Neural cell (in vitro differentiated cells): ENCODE results near the gene CHRNB4. TPM values are rescaled to one million over a fixed set of nuclear protein-coding genes. Genes with fewer than 3 reads are reported as not detected.

Experiments used
- H2AFZ ChIP-seq: fragments of 200-600, 300-800 bp; sonication (generic), shearing (Covaris generic); 2 replicates; pipeline ENCODE4 v1.6.0; 2014; ENCODE audit warnings: low read depth, mild to moderate bottlenecking, antibody characterized with exemption, low read length, moderate library complexity
- H3F3A ChIP-seq: fragments of 200-600 bp; shearing (Covaris generic); 2 replicates; pipeline ENCODE4 v1.6.1; 2016; ENCODE audit warnings: mild to moderate bottlenecking, moderate library complexity, mixed read lengths, antibody characterized with exemption, low read length; ENCODE audit not compliant: insufficient read depth, poor library complexity, severe bottlenecking
- H3K27ac ChIP-seq: fragments of 200-600, 300-800 bp; sonication (generic), shearing (Covaris generic); 2 replicates; pipeline ENCODE4 v1.5.1; 2014; ENCODE audit warnings: mild to moderate bottlenecking, low read length, moderate library complexity
- H3K27me3 ChIP-seq: fragments of 300-800, 200-600 bp; sonication (generic), shearing (Covaris generic); 2 replicates; pipeline ENCODE4 v1.6.0; 2014; ENCODE audit warnings: mild to moderate bottlenecking, low read depth, low read length, moderate library complexity; ENCODE audit not compliant: insufficient read depth
- H3K36me3 ChIP-seq: fragments of 300-800, 200-600 bp; sonication (generic), shearing (Covaris generic); 2 replicates; pipeline ENCODE4 v1.5.1; 2014; ENCODE audit warnings: mild to moderate bottlenecking, antibody characterized with exemption, low read length, moderate library complexity; ENCODE audit not compliant: insufficient read depth
- H3K4me2 ChIP-seq: fragments of 300-800, 200-600 bp; sonication (generic), shearing (Covaris generic); 2 replicates; pipeline ENCODE4 v1.6.0; 2014; ENCODE audit warnings: mild to moderate bottlenecking, low read length
- H3K4me3 ChIP-seq: fragments of 300-800, 200-600 bp; sonication (generic), shearing (Covaris generic); 2 replicates; pipeline ENCODE4 v1.5.1; 2014; ENCODE audit warnings: mild to moderate bottlenecking, low read length, moderate library complexity
- H3K79me2 ChIP-seq: fragments of 200-600 bp; shearing (Covaris generic); replicated peaks from 2 replicates; pipeline ENCODE4 v1.6.0; 2014; ENCODE audit warnings: mild to moderate bottlenecking, low read length, moderate library complexity; ENCODE audit not compliant: insufficient read depth
- H3K9ac ChIP-seq: fragments of 300-800, 200-600 bp; sonication (generic), shearing (Covaris generic); 2 replicates; pipeline ENCODE4 v1.6.1; 2016; ENCODE audit warnings: mild to moderate bottlenecking, low read length, mixed read lengths
- H3K9me2 ChIP-seq: fragments of 200-600 bp; shearing (Covaris generic); 2 replicates; pipeline ENCODE4 v1.6.1; 2016; ENCODE audit warnings: mild to moderate bottlenecking, low read length, mixed read lengths; ENCODE audit not compliant: insufficient read depth
- H3K9me3 ChIP-seq: fragments of 200-600, 300-800 bp; sonication (generic), shearing (Covaris generic); 2 replicates; pipeline ENCODE4 v1.6.1; 2016; ENCODE audit warnings: mild to moderate bottlenecking, mixed run types, low read length, moderate library complexity, mixed read lengths
- H4K20me1 ChIP-seq: fragments of 200-600 bp; shearing (Covaris generic); 2 replicates; pipeline ENCODE4 v1.6.1; 2016; ENCODE audit warnings: mild to moderate bottlenecking, mixed run types; ENCODE audit not compliant: insufficient read depth
- EP300 ChIP-seq: fragments of 450-650 bp; conservative IDR thresholded peaks from 2 replicates; pipeline ENCODE4 v1.6.1; 2014; ENCODE audit warnings: antibody characterized with exemption, mild to moderate bottlenecking, moderate library complexity; ENCODE audit not compliant: poor library complexity, severe bottlenecking
- EZH2 ChIP-seq: fragments of 200-600, 300-800 bp; shearing (Covaris generic), sonication (generic); IDR thresholded peaks from 2 replicates; pipeline ENCODE4 v1.6.1; 2014; ENCODE audit warnings: antibody characterized with exemption, low read length, borderline replicate concordance, mild to moderate bottlenecking; ENCODE audit not compliant: insufficient read depth, poor library complexity, severe bottlenecking
- MXI1 ChIP-seq: fragments of 450-650 bp; conservative IDR thresholded peaks from 2 replicates; pipeline ENCODE4 v1.6.1; 2014; ENCODE audit warnings: antibody characterized with exemption, mild to moderate bottlenecking; ENCODE audit not compliant: poor library complexity, severe bottlenecking
- POLR2AphosphoS5 ChIP-seq: IDR thresholded peaks from 2 replicates; pipeline ENCODE4 v1.6.1; 2012
- RAD21 ChIP-seq: fragments of 450-650 bp; conservative IDR thresholded peaks from 2 replicates; pipeline ENCODE4 v1.6.1; 2014; ENCODE audit warnings: antibody characterized with exemption, mild to moderate bottlenecking, moderate library complexity
- SMC3 ChIP-seq: fragments of 450-650 bp; conservative IDR thresholded peaks from 2 replicates; pipeline ENCODE4 v1.6.1; 2014; ENCODE audit warnings: antibody characterized with exemption, mild to moderate bottlenecking, moderate library complexity; ENCODE audit not compliant: poor library complexity
- TAF1 ChIP-seq: IDR thresholded peaks from 2 replicates; pipeline ENCODE4 v1.6.1; 2012; ENCODE audit warnings: low read depth
- polyA plus RNA-seq: library from polyadenylated mRNA; depleted of rRNA; stranded (reverse); fragments of >200 nt; gene quantifications from 2 replicates; pipeline ENCODE4 v1.2.3, GENCODE V29; 2014
- TF ChIP-seq, protein P1 (sequence below): IDR thresholded peaks from 2 replicates; pipeline ENCODE4 v1.6.1; 2012; ENCODE audit warnings: borderline replicate concordance
- TF ChIP-seq, protein P2 (sequence below): fragments of 450-650 bp; IDR thresholded peaks from 2 replicates; pipeline ENCODE4 v1.5.1; 2014; ENCODE audit warnings: antibody characterized with exemption, mild to moderate bottlenecking, moderate library complexity; ENCODE audit not compliant: poor library complexity, severe bottlenecking

Gene CHRNB4
- polyA plus RNA-seq, 1 donor from 2014 or later = not detected

DNA sequence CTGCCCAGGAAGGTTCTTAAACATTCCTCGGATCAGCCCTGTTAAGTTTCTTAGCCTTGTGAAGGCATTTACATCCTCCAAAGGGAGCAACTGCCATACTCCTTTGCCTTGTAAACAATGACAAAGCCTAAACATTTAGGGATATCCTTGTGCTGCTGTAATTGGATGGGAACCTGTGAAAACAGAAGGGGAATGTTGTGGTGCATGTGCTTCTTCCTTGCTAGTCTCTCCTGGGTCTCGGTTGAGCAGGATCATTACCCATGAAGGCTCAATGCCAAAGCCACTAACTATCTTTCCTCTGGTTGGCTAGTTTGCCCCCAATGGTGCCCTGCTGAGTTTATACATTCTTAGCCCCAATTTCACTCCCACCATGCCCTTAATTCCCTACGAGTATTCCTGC lies 37.5 kb downstream of the CHRNB4 start:
- H3K79me2 ChIP-seq = no peaks in the 10 kb centered on the region
- H4K20me1 ChIP-seq = no peaks in the 10 kb centered on the region
- no peaks in the 10 kb centered on the region for H3K36me3 ChIP-seq
- no peak overlapping the region for H3K4me3 ChIP-seq
- H3F3A ChIP-seq = no peaks in the 10 kb centered on the region
- no peak overlapping the region for H3K27ac ChIP-seq
- no peaks in the 10 kb centered on the region for H3K9me2 ChIP-seq
- no peaks in the 10 kb centered on the region for H3K27me3 ChIP-seq
- TF ChIP-seq, protein P1, sequence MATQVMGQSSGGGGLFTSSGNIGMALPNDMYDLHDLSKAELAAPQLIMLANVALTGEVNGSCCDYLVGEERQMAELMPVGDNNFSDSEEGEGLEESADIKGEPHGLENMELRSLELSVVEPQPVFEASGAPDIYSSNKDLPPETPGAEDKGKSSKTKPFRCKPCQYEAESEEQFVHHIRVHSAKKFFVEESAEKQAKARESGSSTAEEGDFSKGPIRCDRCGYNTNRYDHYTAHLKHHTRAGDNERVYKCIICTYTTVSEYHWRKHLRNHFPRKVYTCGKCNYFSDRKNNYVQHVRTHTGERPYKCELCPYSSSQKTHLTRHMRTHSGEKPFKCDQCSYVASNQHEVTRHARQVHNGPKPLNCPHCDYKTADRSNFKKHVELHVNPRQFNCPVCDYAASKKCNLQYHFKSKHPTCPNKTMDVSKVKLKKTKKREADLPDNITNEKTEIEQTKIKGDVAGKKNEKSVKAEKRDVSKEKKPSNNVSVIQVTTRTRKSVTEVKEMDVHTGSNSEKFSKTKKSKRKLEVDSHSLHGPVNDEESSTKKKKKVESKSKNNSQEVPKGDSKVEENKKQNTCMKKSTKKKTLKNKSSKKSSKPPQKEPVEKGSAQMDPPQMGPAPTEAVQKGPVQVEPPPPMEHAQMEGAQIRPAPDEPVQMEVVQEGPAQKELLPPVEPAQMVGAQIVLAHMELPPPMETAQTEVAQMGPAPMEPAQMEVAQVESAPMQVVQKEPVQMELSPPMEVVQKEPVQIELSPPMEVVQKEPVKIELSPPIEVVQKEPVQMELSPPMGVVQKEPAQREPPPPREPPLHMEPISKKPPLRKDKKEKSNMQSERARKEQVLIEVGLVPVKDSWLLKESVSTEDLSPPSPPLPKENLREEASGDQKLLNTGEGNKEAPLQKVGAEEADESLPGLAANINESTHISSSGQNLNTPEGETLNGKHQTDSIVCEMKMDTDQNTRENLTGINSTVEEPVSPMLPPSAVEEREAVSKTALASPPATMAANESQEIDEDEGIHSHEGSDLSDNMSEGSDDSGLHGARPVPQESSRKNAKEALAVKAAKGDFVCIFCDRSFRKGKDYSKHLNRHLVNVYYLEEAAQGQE = no peak
- TF ChIP-seq POLR2AphosphoS5 (no peak), RAD21 (no peak), EZH2 (no peak), EP300 (no peak), TAF1 (no peak), MXI1 (no peak), SMC3 (no peak)
- TF ChIP-seq, protein P2, sequence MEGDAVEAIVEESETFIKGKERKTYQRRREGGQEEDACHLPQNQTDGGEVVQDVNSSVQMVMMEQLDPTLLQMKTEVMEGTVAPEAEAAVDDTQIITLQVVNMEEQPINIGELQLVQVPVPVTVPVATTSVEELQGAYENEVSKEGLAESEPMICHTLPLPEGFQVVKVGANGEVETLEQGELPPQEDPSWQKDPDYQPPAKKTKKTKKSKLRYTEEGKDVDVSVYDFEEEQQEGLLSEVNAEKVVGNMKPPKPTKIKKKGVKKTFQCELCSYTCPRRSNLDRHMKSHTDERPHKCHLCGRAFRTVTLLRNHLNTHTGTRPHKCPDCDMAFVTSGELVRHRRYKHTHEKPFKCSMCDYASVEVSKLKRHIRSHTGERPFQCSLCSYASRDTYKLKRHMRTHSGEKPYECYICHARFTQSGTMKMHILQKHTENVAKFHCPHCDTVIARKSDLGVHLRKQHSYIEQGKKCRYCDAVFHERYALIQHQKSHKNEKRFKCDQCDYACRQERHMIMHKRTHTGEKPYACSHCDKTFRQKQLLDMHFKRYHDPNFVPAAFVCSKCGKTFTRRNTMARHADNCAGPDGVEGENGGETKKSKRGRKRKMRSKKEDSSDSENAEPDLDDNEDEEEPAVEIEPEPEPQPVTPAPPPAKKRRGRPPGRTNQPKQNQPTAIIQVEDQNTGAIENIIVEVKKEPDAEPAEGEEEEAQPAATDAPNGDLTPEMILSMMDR = no peak
- no peaks in the 10 kb centered on the region for H3K9me3 ChIP-seq
- no peak overlapping the region for H3K9ac ChIP-seq
- no peak overlapping the region for H3K4me2 ChIP-seq
- no peak overlapping the region for H2AFZ ChIP-seq

DNA sequence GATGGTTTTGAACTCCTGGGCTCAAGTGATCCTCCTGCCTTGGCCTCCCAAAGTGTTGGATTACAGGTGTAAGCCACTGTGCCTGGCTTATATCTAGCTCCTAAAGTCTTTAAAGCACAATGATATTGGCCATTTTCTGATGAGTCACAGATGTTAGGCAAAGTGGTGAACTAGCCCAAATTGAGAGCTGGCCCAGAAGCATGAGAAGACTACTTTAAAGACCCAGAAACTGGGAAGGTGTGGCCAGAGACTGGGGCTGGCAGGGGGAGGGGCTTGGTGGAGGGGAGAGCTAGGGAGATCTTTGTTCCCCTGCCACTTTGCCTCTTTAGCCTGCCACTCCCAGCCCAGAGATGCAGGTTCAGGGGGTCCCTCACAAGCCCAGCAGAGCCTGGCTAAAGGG lies 41.8 kb downstream of the CHRNB4 start:
- no peak overlapping the region for H3K9ac ChIP-seq
- H3K36me3 ChIP-seq = no peaks in the 10 kb centered on the region
- no peak overlapping the region for H3K4me2 ChIP-seq
- no peak for TF ChIP-seq SMC3
- TF ChIP-seq, protein P2 = no peak
- no peak for TF ChIP-seq EZH2
- TF ChIP-seq EP300 = no peak
- no peak for TF ChIP-seq MXI1
- no peak for TF ChIP-seq RAD21
- TF ChIP-seq TAF1 = no peak
- TF ChIP-seq, protein P1 = no peak
- TF ChIP-seq POLR2AphosphoS5 = no peak
- no peaks in the 10 kb centered on the region for H3K9me2 ChIP-seq
- no peaks in the 10 kb centered on the region for H3K27me3 ChIP-seq
- no peak overlapping the region for H2AFZ ChIP-seq
- no peak overlapping the region for H3K27ac ChIP-seq
- no peaks in the 10 kb centered on the region for H3K79me2 ChIP-seq
- no peaks in the 10 kb centered on the region for H3F3A ChIP-seq
- no peak overlapping the region for H3K4me3 ChIP-seq
- no peaks in the 10 kb centered on the region for H4K20me1 ChIP-seq
- no peaks in the 10 kb centered on the region for H3K9me3 ChIP-seq
